HEK293 (cell line): Measurements from ENCODE around the gene ZC3H10.

Source experiments
- GFI1B ChIP-seq: fragments of 450-650 bp; formaldehyde crosslinking; IDR thresholded peaks from 2 replicates; pipeline ENCODE4 v1.5.1; 2016; ENCODE audit warnings: missing biosample characterization, missing genetic modification characterization
- HOXD13 ChIP-seq: sonication (generic); formaldehyde crosslinking; IDR thresholded peaks from 2 replicates; pipeline ENCODE4 v1.8.0; 2022; ENCODE audit warnings: missing genetic modification reagents, borderline replicate concordance
- SP3 ChIP-seq: fragments of 450-650 bp; formaldehyde crosslinking; IDR thresholded peaks from 2 replicates; pipeline ENCODE4 v1.5.1; 2016; ENCODE audit warnings: missing biosample characterization, missing genetic modification characterization
- WT1 ChIP-seq: fragments of 450-650 bp; formaldehyde crosslinking; IDR thresholded peaks from 2 replicates; pipeline ENCODE4 v1.5.1; 2016; ENCODE audit warnings: missing biosample characterization, missing genetic modification characterization
- ZBTB11 ChIP-seq: fragments of 450-650 bp; formaldehyde crosslinking; conservative IDR thresholded peaks from 2 replicates; pipeline ENCODE4 v1.5.1; 2016; ENCODE audit warnings: low read depth, missing biosample characterization, missing genetic modification characterization
- ZBTB21 ChIP-seq: fragments of 450-650 bp; formaldehyde crosslinking; IDR thresholded peaks from 2 replicates; pipeline ENCODE4 v1.5.1; 2017; ENCODE audit warnings: missing biosample characterization, missing genetic modification characterization
- ZFP69B ChIP-seq: fragments of 450-650 bp; formaldehyde crosslinking; IDR thresholded peaks from 2 replicates; pipeline ENCODE4 v1.5.1; 2016; ENCODE audit warnings: missing biosample characterization, missing genetic modification characterization
- ZNF140 ChIP-seq: fragments of 450-650 bp; formaldehyde crosslinking; IDR thresholded peaks from 2 replicates; pipeline ENCODE4 v1.5.1; 2016; ENCODE audit warnings: missing biosample characterization, missing genetic modification characterization
- ZNF146 ChIP-seq: fragments of 450-650 bp; formaldehyde crosslinking; IDR thresholded peaks from 2 replicates; pipeline ENCODE4 v1.5.1; 2016; ENCODE audit warnings: missing biosample characterization, missing genetic modification characterization
- ZNF2 ChIP-seq: fragments of 450-650 bp; formaldehyde crosslinking; IDR thresholded peaks from 2 replicates; pipeline ENCODE4 v1.5.1; 2016; ENCODE audit warnings: missing biosample characterization, missing genetic modification characterization
- ZNF202 ChIP-seq: fragments of 450-650 bp; formaldehyde crosslinking; IDR thresholded peaks from 2 replicates; pipeline ENCODE4 v1.5.1; 2016; ENCODE audit warnings: missing biosample characterization, missing genetic modification characterization, borderline replicate concordance
- ZNF214 ChIP-seq: fragments of 450-650 bp; formaldehyde crosslinking; IDR thresholded peaks from 2 replicates; pipeline ENCODE4 v1.5.1; 2017; ENCODE audit warnings: missing biosample characterization, mild to moderate bottlenecking, missing genetic modification characterization, borderline replicate concordance
- ZNF23 ChIP-seq: fragments of 450-650 bp; formaldehyde crosslinking; IDR thresholded peaks from 2 replicates; pipeline ENCODE4 v1.5.1; 2016; ENCODE audit warnings: missing biosample characterization, missing genetic modification characterization, borderline replicate concordance
- ZNF335 ChIP-seq: fragments of 450-650 bp; formaldehyde crosslinking; conservative IDR thresholded peaks from 2 replicates; pipeline ENCODE4 v1.5.1; 2016; ENCODE audit warnings: missing biosample characterization, missing genetic modification characterization
- ZNF449 ChIP-seq: fragments of 450-650 bp; formaldehyde crosslinking; IDR thresholded peaks from 2 replicates; pipeline ENCODE4 v1.5.1; 2017; ENCODE audit warnings: missing biosample characterization, mild to moderate bottlenecking, missing genetic modification characterization, moderate library complexity
- ZNF488 ChIP-seq: fragments of 450-650 bp; formaldehyde crosslinking; IDR thresholded peaks from 2 replicates; pipeline ENCODE4 v1.5.1; 2016; ENCODE audit warnings: missing biosample characterization, missing genetic modification characterization
- ZNF549 ChIP-seq: fragments of 450-650 bp; IDR thresholded peaks from 2 replicates; pipeline ENCODE4 v1.5.1; 2018; ENCODE audit warnings: missing biosample characterization, missing genetic modification characterization, mild to moderate bottlenecking, inconsistent platforms, moderate library complexity
- ZNF600 ChIP-seq: fragments of 450-650 bp; formaldehyde crosslinking; IDR thresholded peaks from 2 replicates; pipeline ENCODE4 v1.5.1; 2016; ENCODE audit warnings: missing biosample characterization, missing genetic modification characterization
- ZNF623 ChIP-seq: fragments of 450-650 bp; formaldehyde crosslinking; IDR thresholded peaks from 2 replicates; pipeline ENCODE4 v1.5.1; 2016; ENCODE audit warnings: missing biosample characterization, missing genetic modification characterization
- ZNF660 ChIP-seq: fragments of 450-650 bp; IDR thresholded peaks from 2 replicates; pipeline ENCODE4 v1.5.1; 2018; ENCODE audit warnings: missing biosample characterization, mild to moderate bottlenecking, missing genetic modification characterization
- ZNF670 ChIP-seq: fragments of 450-650 bp; formaldehyde crosslinking; IDR thresholded peaks from 2 replicates; pipeline ENCODE4 v1.5.1; 2016; ENCODE audit warnings: missing biosample characterization, missing genetic modification characterization, low read depth
- ZNF777 ChIP-seq: fragments of 450-650 bp; formaldehyde crosslinking; IDR thresholded peaks from 2 replicates; pipeline ENCODE4 v1.5.1; 2017; ENCODE audit warnings: missing biosample characterization, missing genetic modification characterization, borderline replicate concordance
- ZNF837 ChIP-seq: fragments of 450-650 bp; formaldehyde crosslinking; IDR thresholded peaks from 2 replicates; pipeline ENCODE4 v1.5.1; 2016; ENCODE audit warnings: missing biosample characterization, missing genetic modification characterization
- TF ChIP-seq, protein P1 (sequence below): fragments of 450-650 bp; formaldehyde crosslinking; IDR thresholded peaks from 2 replicates; pipeline ENCODE4 v1.5.1; 2016; ENCODE audit warnings: missing biosample characterization, missing genetic modification characterization, borderline replicate concordance
- TF ChIP-seq, protein P2 (sequence below): fragments of 450-650 bp; formaldehyde crosslinking; IDR thresholded peaks from 2 replicates; pipeline ENCODE4 v1.5.1; 2016; ENCODE audit warnings: missing biosample characterization, missing genetic modification characterization

Gene ZC3H10

GRCh38 chr12:56157201-56158028 is 39.3 kb downstream of the ZC3H10 start (continued):
- TF ChIP-seq ZFP69B (tag by site-specific recombination) (peak; percentile 70), ZNF23 (tag by site-specific recombination) (no peak), ZBTB11 (0 out of 2 replicates have a peak, but pooled peaks have one; percentile 6), HOXD13 (CRISPR knock-in tag) (no peak), SP3 (tag by site-specific recombination) (peak; percentile 30; the same call in 1 of the 2 replicates), ZNF335 (tag by site-specific recombination) (no peak), ZNF214 (no peak), ZNF670 (no peak), GFI1B (tag by site-specific recombination) (no peak), ZNF623 (tag by site-specific recombination) (no peak), ZNF449 (tag by site-specific recombination) (0 out of 2 replicates have a peak, but pooled peaks have one; percentile 35), ZNF549 (tag by site-specific recombination) (peak; percentile 98), ZNF140 (tag by site-specific recombination) (no peak), WT1 (no peak; the same call in 1 of the 2 replicates), ZNF600 (tag by site-specific recombination) (peak; percentile 98), ZNF777 (tag by site-specific recombination) (no peak), ZBTB21 (tag by site-specific recombination) (no peak), ZNF202 (tag by site-specific recombination) (no peak), ZNF660 (tag by site-specific recombination) (peak; percentile 19), ZNF837 (no peak), ZNF146 (no peak), ZNF2 (tag by site-specific recombination) (no peak; the same call in none of the 2 replicates), ZNF488 (tag by site-specific recombination) (no peak)
- TF ChIP-seq, protein P1, sequence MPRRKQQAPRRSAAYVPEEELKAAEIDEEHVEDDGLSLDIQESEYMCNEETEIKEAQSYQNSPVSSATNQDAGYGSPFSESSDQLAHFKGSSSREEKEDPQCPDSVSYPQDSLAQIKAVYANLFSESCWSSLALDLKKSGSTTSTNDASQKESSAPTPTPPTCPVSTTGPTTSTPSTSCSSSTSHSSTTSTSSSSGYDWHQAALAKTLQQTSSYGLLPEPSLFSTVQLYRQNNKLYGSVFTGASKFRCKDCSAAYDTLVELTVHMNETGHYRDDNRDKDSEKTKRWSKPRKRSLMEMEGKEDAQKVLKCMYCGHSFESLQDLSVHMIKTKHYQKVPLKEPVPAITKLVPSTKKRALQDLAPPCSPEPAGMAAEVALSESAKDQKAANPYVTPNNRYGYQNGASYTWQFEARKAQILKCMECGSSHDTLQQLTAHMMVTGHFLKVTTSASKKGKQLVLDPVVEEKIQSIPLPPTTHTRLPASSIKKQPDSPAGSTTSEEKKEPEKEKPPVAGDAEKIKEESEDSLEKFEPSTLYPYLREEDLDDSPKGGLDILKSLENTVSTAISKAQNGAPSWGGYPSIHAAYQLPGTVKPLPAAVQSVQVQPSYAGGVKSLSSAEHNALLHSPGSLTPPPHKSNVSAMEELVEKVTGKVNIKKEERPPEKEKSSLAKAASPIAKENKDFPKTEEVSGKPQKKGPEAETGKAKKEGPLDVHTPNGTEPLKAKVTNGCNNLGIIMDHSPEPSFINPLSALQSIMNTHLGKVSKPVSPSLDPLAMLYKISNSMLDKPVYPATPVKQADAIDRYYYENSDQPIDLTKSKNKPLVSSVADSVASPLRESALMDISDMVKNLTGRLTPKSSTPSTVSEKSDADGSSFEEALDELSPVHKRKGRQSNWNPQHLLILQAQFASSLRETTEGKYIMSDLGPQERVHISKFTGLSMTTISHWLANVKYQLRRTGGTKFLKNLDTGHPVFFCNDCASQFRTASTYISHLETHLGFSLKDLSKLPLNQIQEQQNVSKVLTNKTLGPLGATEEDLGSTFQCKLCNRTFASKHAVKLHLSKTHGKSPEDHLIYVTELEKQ (tag by site-specific recombination), result no peak
- TF ChIP-seq, protein P2, sequence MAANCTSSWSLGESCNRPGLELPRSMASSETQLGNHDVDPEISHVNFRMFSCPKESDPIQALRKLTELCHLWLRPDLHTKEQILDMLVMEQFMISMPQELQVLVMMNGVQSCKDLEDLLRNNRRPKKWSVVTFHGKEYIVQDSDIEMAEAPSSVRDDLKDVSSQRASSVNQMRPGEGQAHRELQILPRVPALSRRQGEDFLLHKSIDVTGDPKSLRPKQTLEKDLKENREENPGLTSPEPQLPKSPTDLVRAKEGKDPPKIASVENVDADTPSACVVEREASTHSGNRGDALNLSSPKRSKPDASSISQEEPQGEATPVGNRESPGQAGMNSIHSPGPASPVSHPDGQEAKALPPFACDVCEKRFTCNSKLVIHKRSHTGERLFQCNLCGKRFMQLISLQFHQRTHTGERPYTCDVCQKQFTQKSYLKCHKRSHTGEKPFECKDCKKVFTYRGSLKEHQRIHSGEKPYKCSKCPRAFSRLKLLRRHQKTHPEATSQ, result no peak
